ENCODE data around the gene CCDC157.

DNA sequence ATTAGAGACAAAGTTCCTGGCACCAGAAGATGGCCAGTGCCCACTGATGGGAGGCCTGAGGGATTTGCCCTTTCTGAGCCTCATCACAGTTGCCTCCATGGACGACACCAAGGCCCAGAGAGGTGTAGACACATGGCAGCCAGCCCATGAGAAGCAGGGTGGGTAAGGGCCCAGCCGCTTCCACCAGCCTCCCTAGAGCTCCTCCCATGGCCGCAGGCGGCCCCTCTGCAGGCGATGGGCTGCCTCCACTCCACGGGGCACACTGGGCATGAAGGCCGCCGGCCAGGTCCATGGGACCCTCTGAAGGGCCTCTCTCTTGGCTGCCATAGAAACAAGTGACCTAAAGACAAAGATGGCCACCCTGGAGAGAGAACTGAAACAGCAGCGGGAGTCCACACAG lies 14.5 kb downstream of the CCDC157 start:
- TF ChIP-seq, protein P1, sequence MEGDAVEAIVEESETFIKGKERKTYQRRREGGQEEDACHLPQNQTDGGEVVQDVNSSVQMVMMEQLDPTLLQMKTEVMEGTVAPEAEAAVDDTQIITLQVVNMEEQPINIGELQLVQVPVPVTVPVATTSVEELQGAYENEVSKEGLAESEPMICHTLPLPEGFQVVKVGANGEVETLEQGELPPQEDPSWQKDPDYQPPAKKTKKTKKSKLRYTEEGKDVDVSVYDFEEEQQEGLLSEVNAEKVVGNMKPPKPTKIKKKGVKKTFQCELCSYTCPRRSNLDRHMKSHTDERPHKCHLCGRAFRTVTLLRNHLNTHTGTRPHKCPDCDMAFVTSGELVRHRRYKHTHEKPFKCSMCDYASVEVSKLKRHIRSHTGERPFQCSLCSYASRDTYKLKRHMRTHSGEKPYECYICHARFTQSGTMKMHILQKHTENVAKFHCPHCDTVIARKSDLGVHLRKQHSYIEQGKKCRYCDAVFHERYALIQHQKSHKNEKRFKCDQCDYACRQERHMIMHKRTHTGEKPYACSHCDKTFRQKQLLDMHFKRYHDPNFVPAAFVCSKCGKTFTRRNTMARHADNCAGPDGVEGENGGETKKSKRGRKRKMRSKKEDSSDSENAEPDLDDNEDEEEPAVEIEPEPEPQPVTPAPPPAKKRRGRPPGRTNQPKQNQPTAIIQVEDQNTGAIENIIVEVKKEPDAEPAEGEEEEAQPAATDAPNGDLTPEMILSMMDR (conservative IDR thresholded peaks at IDR 0.05; ENCODE audit: low read depth, low read length), result no peak
- TF ChIP-seq POLR2A (IDR thresholded peaks at IDR 0.05; ENCODE audit: low read depth, low read length), result no peak

All from IMR-90 (cell line).